Tongue (tissue), 2 donors: ENCODE results near the gene DPP9. TPM values are rescaled to one million over a fixed set of nuclear protein-coding genes. Genes with fewer than 3 reads are reported as not detected.
A peak's percentile ranks its signal among the peaks of the same experiment; 100 is the strongest.

Experiments
- DNase-seq: peaks from one replicate; pipeline ENCODE4 v3.0.0-alpha.2; 2015
- total RNA-seq: library from RNA; depleted of rRNA; stranded (reverse); fragments of >200 nt; gene quantifications from one replicate; pipeline ENCODE4 v1.2.3, GENCODE V29; 2014

DPP9 gene
- total RNA-seq, 1 donor from 2014 or later = 26.4 TPM

DNA sequence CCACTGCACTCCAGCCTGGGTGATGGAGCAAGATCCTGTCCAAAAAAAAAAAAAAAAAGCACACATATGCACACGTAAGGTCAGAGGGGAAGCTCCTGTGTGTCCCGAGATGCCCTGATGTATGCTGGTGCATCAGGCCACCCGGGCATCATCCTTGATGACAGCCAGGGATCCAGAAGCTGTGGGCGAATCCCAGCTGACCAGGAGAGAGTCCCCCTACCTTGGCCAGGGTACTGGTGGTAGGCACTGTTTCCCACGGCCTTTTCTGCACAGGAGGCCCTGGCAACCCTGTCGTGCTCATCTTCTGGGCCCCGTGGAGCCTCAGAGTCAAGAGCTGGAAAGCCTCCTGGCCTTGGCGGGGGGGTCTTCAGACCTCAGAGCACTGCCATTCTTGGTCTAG is 67.5 kb downstream of the DPP9 start:
- DNase-seq = no peak

DNA sequence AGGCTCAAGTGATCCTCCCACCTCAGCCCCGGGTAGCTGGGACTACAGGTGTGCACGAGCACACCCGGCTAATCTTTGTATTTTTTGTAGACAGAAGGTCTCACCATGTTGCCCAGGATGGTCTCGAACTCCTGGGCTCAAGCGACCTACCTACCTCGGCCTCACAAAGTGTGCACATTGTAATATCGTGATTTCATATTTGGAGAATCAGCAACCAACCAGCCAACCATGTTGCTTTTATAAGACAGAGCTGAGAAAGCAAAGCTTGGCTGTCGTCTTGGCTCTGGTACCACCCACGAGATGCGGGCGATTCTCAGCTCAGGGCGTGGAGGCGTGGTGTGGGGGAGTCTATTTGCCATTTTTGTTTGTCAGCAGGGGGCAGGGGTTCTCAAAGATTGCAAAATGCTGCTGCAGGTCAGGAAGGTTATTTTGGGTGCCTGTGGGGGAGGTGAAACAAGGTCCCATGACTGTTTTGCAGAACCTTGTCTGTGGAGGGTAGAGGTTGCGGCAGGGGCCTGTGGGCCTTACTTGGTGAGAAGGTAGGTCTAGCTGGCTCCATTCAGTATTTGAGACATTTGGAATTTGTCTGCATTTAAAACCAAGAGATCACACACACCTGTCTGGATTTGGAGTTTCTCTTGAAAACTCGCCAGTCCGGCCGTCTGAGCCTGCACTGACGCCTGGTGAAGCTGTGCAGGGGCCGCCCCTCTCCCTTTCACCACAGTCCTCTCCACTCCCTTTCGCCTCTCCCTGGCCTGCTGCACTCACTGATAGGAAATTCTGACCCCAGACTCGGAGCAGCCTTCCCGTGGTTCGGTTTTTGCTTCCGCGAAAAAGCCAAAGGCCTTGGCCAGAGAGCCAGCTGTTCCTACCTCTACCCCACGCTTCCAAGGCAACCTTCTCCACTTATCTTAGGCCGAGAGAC is 68.9 kb downstream of the DPP9 start:
- no peak for DNase-seq

DNA sequence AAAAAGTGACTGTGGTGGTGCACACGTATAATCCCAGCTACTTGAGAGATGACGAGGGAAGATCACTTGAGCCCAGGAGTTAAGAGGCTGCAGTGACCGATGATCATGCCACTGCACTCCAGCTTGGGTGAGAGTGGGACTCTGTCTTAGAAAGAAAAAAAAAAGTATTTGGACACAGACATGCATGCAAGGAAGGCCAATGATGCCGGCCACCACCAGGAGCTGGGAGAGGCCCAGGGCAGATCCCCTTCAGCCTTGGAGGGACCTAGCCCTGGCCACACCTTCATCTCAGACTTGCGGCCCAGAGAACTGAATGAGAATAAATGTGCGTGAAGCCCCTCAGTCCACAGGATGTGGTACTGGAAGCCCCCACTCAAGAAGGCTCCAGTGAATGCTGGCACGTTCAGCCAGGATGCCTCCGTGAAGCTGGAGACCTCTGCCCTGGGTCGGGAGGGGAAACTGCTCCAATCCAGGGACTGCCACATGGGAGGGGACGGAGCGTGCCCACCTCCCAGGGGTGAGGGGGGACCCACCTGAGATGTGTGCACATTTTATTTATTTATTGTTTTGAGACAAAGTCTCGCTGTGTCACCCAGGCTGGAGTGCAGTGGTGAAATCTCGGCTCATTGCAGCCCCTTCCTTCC is 69.7 kb downstream of the DPP9 start:
- no peak for DNase-seq

DNA sequence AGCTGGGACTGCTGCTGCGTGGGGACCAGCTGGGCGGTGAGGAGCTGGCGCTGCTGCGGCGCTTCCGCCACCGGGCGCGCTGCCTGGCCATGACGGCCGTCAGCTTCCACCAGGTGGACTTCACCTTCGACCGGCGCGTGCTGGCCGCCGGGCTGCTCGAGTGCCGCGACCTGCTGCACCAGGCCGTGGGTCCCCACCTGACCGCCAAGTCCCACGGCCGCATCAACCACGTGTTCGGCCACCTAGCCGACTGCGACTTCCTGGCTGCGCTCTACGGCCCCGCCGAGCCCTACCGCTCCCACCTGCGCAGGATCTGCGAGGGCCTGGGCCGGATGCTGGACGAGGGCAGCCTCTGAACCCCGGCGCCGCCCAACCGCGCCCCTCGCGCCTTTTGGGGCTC is 71.6 kb downstream of the DPP9 start:
- DNase-seq = no peak

DNA sequence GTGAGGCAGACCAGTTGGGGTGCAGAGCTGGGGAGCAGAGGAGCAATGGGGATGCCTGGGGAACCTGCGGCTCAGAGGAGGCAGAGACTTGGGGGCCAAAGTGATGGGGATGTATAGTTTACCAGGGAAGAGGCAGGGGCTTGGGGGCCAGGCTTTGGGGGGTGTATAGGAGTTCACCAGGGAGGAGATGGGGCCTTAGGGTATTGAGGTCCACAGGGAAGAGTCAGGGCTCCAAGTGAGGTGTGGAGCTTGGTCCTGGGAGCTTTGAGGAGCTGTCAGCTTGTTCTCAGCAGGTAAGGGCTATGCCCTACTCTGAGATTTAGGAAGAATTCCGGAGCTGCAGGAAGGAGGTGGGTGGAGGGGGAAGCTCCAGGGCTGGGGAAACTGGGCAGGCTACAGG is 73.5 kb downstream of the DPP9 start:
- no peak for DNase-seq

DNA sequence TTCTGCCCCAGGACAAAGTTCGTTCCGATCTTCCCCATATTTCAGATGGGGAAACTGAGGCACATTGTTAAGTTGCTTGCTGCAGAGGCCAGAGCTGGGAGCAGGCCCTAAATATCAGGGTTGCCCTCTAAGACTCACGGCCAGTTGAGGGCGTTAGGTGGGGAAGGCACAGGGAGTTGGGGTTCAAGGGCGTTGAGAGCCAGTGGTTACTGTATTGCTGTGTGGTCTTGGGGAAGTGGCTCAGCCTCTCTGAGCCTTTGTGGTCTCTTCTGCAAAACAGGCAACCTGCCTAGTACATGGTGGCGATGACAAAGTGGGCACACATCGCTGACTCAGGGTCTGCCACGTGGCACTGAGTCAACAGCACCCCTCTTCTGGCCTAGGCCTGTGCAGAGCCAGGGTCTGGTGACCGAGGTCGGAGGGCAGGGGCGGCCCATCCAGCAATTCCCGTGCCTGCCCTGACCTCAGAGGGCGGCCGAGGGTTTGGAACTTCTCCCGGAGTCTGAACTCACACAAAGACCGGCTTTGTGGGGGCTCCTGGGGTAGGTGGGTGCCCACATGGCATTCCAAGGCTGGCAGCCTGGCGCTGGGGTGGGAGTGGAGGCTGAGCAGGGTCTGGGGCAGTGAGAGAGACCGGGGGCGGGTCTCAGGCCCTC is 74.1 kb downstream of the DPP9 start:
- DNase-seq = no peak

DNA sequence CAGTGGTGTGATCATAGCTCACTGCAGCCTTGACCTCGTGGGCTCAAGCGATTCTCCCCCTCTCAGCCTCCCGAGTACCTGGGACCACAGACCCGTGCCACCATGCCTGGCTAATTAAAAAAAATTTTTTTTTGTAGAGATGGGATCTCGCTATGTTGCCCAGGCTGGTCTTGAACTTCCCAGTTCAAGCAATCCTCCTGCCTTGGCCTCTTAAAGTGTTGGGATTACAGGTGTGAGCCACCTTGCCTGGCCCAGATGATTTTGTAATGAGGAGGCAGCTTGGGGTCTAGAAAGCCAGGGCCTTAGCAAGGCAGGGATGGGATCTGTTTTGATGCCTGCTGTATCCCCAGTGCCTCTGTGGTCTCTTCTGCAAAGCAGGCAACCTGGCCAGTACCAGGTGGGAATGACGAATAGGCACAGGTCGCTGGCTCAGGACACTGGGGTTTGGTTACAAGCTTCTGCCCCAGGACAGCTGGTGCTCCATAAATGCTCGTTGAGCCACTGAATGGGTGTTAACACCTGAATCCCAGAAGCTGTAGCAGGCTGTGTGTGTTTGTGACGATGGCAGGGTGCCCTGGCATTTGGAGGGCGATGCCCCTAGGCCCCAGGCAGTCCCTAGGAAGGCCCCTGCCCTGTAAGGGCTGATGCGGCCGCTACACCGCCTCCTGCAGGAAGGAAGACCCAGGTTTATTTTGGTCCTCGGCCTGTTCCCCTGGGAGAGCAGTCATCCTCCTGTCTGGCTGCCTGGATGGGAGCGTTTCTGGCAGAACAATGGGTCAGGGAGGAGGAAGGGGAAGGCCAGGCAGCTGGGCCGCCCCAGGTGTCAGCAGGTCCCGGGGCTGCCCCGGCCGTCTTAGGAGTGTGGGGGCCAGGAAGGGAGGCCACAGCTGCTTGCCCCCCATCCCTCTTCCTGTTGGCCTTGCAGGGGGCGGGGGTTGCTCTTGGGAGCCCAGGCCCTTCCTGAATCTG is 75.7 kb downstream of the DPP9 start:
- peak; percentile 70 for DNase-seq

DNA sequence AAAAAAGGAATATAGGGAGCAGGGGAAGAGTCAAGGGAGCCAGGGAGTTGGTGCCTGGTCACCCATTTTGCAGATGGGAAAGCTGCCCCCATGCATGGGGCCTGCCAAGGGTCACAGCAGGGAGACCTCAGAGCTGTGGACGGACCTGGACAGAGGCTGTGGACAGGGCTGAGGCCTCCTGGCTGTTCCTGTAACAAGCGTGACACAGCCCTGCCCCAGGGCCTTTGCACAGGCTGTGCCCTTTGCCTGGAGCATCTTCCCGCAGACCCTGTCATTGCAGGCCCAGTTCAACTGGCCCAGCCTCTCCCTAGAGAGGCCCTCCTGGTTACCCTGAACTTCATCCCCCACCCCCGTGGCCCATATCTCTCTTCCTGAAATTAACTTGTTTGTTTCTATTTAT is 77.9 kb downstream of the DPP9 start:
- DNase-seq = no peak

DNA sequence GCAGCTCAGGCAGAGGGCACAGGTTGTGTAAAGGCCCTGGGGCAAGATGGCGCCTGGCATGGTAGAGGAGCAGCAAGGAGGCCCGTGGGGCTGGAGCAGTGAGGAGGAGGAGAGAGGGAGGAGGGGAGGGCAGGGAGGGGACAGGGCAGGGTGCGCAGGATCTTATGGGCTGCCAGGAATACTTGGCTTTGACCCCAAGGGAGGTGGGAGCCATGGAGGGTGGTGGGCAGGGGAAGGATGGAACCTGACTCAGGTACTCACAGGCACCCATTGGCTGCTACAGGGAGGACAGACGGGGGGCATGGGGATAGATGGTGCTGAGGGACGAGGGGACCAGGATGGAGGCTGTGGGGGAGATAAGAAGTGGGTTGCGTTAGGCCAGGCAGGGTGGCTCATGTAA is 81.0 kb downstream of the DPP9 start:
- no peak for DNase-seq

DNA sequence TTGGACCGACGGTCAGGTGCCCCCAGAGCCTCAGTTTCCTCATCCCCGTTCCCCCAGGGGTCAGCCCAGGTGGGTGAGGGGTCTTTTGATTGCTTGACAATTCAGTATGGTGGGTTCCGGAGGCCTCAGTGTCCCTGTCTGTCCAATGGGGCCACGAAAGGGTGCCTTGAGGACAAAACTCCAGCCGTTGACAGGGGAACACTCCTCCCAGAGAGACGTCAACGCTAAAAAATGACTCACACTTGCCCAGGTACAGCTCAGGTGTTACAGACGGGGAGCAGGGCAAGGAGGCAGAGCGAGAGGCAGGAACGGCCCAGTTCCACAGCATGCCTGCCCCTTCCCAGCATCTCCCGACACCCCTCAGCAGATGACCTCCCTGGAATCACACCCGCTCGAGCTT is 82.5 kb downstream of the DPP9 start:
- no peak for DNase-seq

DNA sequence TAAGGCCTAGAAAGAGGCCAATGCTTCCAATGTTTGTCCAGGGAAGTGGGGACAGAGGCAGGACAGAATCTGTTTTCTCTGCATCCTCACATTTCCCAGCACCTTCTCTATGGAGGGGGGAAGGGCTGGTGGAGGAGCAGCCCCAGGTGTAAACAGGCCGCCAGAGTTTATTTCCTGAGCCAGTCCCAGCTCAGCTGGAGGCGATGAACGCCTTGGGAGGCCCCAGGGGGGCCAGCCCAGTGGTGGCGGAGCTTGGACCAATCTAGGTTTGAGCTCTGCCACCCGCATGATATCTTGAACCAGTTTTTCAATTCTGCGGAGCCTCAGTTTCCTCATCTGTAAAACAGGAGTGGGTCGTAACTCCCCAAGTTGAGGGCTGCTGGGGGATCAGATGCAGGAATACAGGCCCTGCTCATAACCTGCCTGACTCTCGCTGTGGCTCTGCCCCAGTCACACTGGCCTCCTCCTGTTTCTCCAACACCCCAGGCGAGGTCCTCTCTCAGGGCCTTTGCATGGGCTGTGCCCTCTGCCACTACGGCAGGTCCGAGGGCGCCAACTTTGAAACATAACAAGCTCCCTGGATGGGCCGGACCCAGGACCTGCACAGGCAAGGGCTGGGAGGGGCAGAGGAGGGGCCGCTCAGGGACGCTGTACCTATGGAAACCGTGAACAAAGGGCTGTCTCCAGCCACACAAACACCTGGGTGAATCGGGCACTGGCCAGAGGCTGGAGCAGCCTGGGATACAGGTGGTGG is 83.2 kb downstream of the DPP9 start:
- no peak for DNase-seq

DNA sequence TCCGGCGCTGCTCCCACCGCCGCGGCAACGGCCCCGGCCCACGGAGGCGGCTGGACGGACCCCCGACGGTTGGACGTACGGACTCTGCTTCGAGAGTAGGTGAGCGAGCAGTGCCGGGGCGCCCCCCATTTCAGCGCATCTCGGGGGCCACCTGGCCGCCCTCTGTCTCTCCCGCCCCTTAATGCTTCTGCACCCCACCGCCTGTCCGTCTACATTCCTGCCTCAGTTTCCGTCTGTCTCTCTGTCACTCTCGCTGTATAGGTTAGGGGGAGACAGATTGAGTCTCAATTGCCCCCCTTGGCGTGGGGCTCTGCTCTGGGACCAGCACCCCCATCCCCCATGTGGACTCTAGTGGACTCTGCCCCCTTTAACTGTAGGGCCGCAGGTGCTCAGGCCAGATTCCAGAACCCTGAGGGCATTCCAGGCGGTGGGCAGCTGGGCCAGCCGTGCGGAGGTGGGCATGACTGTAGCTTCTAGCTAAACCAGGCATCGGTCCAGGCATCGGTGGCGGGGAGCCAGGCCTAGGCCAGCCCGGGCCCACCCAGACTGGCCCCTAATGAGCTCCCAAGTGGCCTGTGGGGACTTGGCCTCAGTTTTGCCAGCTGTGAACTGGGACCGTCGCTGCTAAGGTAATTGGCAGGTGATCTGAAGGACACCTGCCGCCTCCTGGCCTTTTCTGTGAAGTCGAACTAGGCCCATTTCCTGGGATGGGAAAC is 84.0 kb downstream of the DPP9 start:
- DNase-seq = peak; percentile 46

DNA sequence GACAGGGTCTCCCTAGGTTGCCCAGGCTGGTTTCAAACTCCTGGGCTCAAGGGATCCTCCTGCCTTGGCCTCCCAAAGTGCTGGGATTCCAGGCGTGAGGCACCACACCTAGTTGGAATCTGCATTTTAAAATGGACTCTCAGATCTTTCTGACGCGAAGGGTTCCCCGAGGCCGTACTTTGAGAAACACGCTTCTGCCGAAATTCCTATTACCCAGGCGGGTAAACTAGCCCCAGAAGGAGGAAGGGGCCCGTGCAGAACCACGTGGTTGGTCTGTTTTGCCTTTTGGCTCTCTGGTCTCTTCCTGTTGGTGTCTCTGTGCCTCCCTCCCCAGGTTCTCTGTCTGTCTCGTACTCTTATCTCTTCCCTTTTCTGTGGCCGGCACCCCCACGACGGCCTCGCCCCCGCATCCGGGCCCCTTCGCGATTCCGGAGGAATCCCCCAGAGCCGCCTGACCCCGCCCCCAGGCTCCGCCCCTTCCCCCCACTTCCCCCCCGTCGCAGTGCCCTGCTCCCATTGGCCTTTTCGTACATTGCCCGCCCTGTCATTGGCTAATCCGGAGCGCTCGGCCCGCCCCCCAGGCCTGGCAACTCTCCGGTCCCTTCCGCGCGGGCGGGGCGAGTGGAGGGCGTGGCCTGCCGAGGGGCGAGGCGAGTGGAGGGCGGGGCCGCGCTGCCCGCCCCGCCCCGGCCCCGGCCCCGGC is 84.7 kb downstream of the DPP9 start, which contains the start of gene TNFAIP8L1:
TSS of gene TNFAIP8L1 (plus strand) at position 689 of the 703 bp plus-strand sequence. CDS start 12,354 bp downstream, outside the sequence.
- DNase-seq = peak; percentile 98

DNA sequence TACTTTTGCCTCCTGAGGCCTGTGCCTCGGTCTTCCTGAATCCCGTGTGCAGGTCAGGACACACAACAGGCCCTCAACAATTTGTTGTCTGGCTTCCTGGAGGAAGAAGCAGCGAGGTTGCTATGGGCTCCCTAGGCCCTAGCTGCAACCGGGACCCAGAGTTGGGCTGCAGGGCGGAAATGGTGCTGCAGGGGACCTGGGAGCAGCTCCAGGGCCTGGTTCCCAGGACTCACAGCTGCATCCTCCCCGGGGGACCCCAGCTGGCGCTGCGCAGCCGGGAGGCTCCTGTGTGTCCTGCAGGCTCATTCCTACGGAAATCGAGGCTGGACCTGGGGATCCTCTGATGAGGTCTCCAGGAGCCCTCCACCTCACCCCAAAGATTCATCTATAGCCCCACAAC is 85.3 kb downstream of the DPP9 start:
- no peak for DNase-seq

DNA sequence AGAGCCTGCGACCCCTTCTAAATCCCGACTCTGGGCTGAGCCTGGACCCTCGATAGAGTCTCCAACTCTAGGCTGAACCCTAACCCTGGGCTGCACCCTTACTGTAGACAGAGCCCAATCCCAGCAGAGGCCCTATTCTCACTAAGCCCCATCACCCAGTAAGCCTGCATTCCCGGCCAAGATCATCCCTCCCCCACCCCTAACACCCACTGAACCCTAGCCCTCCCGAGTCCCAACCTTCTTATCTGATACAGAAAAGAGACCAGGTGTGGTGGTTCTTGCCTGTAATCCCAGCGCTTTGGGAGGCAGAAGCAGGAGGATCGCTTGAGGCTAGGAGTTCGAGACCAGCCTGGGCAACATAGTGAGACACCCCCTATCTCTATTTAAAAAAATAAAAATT is 86.9 kb downstream of the DPP9 start:
- no peak for DNase-seq

DNA sequence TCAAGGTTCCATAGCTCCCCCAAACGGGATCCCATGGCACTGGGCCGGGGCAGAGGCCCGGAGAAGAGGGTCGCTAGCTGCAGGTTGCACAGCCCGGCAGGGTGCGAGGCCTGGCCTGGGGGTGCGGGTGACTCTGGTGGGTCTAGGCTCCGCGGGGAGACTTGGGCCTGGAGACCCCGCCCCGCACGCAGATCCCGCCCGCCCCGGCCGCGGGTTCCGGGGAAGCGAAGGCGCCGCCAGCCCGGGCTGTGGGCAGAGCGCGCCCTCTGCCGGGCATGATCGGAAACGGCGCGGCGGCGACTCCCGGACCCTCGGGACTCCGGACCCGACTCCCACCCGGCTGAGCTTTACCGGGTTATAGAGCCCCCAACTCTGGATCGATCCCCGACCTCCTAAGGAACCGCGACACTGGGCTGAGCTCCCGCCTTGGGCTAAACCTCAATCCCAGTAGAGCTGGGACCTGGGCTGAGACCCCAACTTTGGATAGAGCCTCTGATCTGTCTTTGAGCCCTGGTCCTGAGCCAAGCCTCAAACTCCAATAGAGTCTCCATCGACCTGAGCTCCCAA is 87.4 kb downstream of the DPP9 start:
- DNase-seq = peak; percentile 82

DNA sequence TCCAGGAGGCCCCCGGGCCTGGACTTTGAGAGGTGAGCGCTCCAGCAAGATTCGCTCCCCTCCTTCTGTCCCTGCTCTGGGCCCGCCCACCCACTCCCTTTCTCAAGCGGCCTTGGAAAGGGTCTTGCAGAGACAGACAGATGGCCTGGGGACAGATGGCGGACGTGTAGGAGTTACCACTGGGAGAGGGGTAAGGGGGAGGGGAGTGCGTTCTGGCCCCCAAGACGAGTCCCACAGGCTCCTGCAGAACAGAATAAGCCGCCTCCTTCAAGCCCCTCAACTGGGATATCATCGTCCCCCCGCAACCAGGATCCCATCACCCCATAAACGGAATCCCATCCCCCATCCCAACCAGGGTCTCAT is 87.9 kb downstream of the DPP9 start:
- peak; percentile 44 for DNase-seq

DNA sequence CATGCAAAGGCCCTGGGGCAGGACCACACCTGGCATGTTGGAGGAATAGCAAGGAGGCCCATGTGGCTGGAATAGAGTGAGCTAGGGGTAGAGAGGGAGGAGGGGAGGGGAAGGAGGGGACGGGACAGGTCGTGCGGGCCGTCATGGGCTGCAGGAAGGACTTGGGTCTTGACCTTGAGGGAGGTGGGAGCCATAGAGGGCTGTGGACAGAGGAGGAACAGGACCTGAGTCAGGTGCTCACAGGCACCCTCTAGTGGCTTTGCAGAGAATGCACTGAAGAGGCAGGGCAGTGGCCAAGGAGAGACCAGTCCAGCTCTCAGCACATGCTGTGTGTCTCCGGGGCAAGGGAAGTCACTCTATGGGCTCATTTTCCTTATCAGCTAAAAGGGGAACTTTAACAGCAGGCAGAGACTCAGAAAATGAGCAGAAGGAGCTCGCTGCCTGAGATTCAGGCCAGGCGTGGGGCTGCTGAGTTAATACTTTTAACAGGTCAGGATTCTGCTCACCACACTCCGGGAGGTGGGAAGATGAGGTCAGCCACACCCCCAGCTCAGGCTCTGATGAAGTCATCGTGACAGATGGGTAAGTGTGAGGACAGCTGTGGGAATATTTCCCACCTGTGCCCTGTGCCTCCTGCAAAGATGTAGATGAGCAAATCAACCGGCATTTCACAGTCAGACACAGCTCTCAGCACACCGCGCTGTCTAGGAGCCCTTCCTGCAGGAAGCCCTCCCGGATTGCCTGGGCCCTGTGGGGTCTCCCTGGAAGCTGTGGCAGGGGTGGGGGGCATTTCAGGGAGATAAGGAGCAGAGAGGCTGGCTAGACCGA is 90.3 kb downstream of the DPP9 start:
- peak; percentile 66 for DNase-seq
